H54 (cell line): ENCODE data around the gene CCDC69.
"Not testable (repeated sequence)": the region's sequence is repeated elsewhere in the genome, so short reads cannot be mapped to it uniquely, and the experiment has no call there.

Source experiments
- DNase-seq: peaks from one replicate; pipeline ENCODE4 v3.0.0; 2011; ENCODE audit warnings: low spot score, mixed read lengths; ENCODE audit not compliant: insufficient read length
- FAIRE-seq: peaks from 3 replicates; lab custom pipeline; 2011; peaks lifted over from hg19 to GRCh38; lab: Jason Lieb, UNC
- POLR2A ChIP-seq: IDR thresholded peaks from 2 replicates; pipeline ENCODE4 v1.6.1; 2011; ENCODE audit warnings: low read depth, mild to moderate bottlenecking, low read length

The CCDC69 gene

GRCh38 chr5:151182976-151183375, 40.9 kb downstream of the CCDC69 start:
- FAIRE-seq (no peak), DNase-seq (no peak)
- no peak for TF ChIP-seq POLR2A

- FAIRE-seq = no peak
- no peak for TF ChIP-seq POLR2A
- no peak for DNase-seq
Measured at GRCh38 chr5:151182524-151182900, 41.4 kb downstream of the CCDC69 start.

- no peak for TF ChIP-seq POLR2A
- FAIRE-seq = no peak
- DNase-seq = no peak
Measured at GRCh38 chr5:151181818-151182523, 41.9 kb downstream of the CCDC69 start.

GRCh38 chr5:151180291-151180690, 43.6 kb downstream of the CCDC69 start:
- FAIRE-seq (no peak), DNase-seq (no peak)
- no peak for TF ChIP-seq POLR2A

GRCh38 chr5:151179489-151179840, 44.4 kb downstream of the CCDC69 start:
- no peak for DNase-seq
- FAIRE-seq = no peak
- TF ChIP-seq POLR2A = no peak

- TF ChIP-seq POLR2A = no peak
- FAIRE-seq (no peak), DNase-seq (no peak)
Measured at GRCh38 chr5:151178777-151179488, 45.0 kb downstream of the CCDC69 start.

GRCh38 chr5:151178372-151178771, 45.5 kb downstream of the CCDC69 start:
- TF ChIP-seq POLR2A = no peak
- FAIRE-seq (no peak), DNase-seq (no peak)

GRCh38 chr5:151176268-151176667, 47.6 kb downstream of the CCDC69 start:
- not testable (repeated sequence) for FAIRE-seq

GRCh38 chr5:151174612-151175101, 49.2 kb downstream of the CCDC69 start:
- no peak for FAIRE-seq
- TF ChIP-seq POLR2A = no peak
- no peak for DNase-seq

More at GRCh38 chr5:151176268-151176667, 47.6 kb downstream of the CCDC69 start:
- not testable (repeated sequence) for DNase-seq

- TF ChIP-seq POLR2A = no peak
- FAIRE-seq = no peak
- DNase-seq = no peak
Measured at GRCh38 chr5:151173711-151174611, 49.9 kb downstream of the CCDC69 start.

- no peak for FAIRE-seq
- no peak for TF ChIP-seq POLR2A
- no peak for DNase-seq
Measured at GRCh38 chr5:151171529-151171928, 52.4 kb downstream of the CCDC69 start.

GRCh38 chr5:151168602-151169344, 55.1 kb downstream of the CCDC69 start:
- FAIRE-seq (no peak), DNase-seq (no peak)
- no peak for TF ChIP-seq POLR2A

GRCh38 chr5:151167022-151167421, 56.9 kb downstream of the CCDC69 start:
- no peak for DNase-seq
- no peak for FAIRE-seq
- no peak for TF ChIP-seq POLR2A
